Activated naive CD8-positive, alpha-beta T cell (primary cell): ENCODE measurements around the gene GMDS.

Experiments used
- H3K27ac Mint-ChIP-seq: one replicate; pipeline ENCODE4 v1.8.0; 2021; ENCODE audit warnings: mixed read lengths
- H3K27me3 Mint-ChIP-seq: one replicate; pipeline ENCODE4 v1.8.0; 2021; ENCODE audit warnings: mixed read lengths
- H3K36me3 Mint-ChIP-seq: one replicate; pipeline ENCODE4 v1.8.0; 2021; ENCODE audit warnings: mixed read lengths
- H3K4me1 Mint-ChIP-seq: one replicate; pipeline ENCODE4 v1.8.0; 2021; ENCODE audit warnings: low read depth, mixed read lengths
- H3K4me3 Mint-ChIP-seq: one replicate; pipeline ENCODE4 v1.8.0; 2021; ENCODE audit warnings: mild to moderate bottlenecking, mixed read lengths
- H3K9me3 Mint-ChIP-seq: one replicate; pipeline ENCODE4 v1.8.0; 2021; ENCODE audit warnings: low read depth, mixed read lengths

The GMDS gene

GRCh38 chr6:1592852-1593251, 652.6 kb downstream of the GMDS start:
- Mint-ChIP-seq H3K9me3 (no peaks in the 10 kb centered on the region), H3K4me1 (peaks cover 7% of the 10 kb centered on the region), H3K27me3 (peaks cover 27% of the 10 kb centered on the region), H3K27ac (no peak overlapping the region), H3K4me3 (no peak overlapping the region), H3K36me3 (no peaks in the 10 kb centered on the region)

GRCh38 chr6:1591926-1592325, 653.5 kb downstream of the GMDS start:
- Mint-ChIP-seq H3K9me3 (no peaks in the 10 kb centered on the region), H3K4me3 (no peak overlapping the region), H3K4me1 (peaks cover 7% of the 10 kb centered on the region), H3K27ac (no peak overlapping the region), H3K27me3 (peaks cover 20% of the 10 kb centered on the region), H3K36me3 (no peaks in the 10 kb centered on the region)

- Mint-ChIP-seq H3K4me1 (peaks cover 5% of the 10 kb centered on the region), H3K4me3 (no peak overlapping the region), H3K36me3 (no peaks in the 10 kb centered on the region), H3K9me3 (no peaks in the 10 kb centered on the region), H3K27ac (no peak overlapping the region), H3K27me3 (peaks cover 16% of the 10 kb centered on the region)
Observed at GRCh38 chr6:1591243-1591642, 654.2 kb downstream of the GMDS start.

GRCh38 chr6:1590580-1590979, 654.8 kb downstream of the GMDS start:
- peaks cover 14% of the 10 kb centered on the region for H3K27me3 Mint-ChIP-seq
- no peak overlapping the region for H3K27ac Mint-ChIP-seq
- no peak overlapping the region for H3K4me3 Mint-ChIP-seq
- H3K9me3 Mint-ChIP-seq = no peaks in the 10 kb centered on the region
- H3K4me1 Mint-ChIP-seq = peaks cover 3% of the 10 kb centered on the region
- no peaks in the 10 kb centered on the region for H3K36me3 Mint-ChIP-seq

GRCh38 chr6:1589208-1589607, 656.2 kb downstream of the GMDS start:
- Mint-ChIP-seq H3K4me1 (no peaks in the 10 kb centered on the region), H3K36me3 (no peaks in the 10 kb centered on the region), H3K27me3 (peaks cover 10% of the 10 kb centered on the region), H3K4me3 (no peak overlapping the region), H3K9me3 (no peaks in the 10 kb centered on the region), H3K27ac (no peak overlapping the region)

- H3K4me3 Mint-ChIP-seq = no peak overlapping the region
- H3K9me3 Mint-ChIP-seq = no peaks in the 10 kb centered on the region
- H3K4me1 Mint-ChIP-seq = no peaks in the 10 kb centered on the region
- H3K36me3 Mint-ChIP-seq = no peaks in the 10 kb centered on the region
- no peak overlapping the region for H3K27ac Mint-ChIP-seq
- H3K27me3 Mint-ChIP-seq = peaks cover 10% of the 10 kb centered on the region
Observed at GRCh38 chr6:1587977-1588376, 657.4 kb downstream of the GMDS start.

GRCh38 chr6:1587546-1587945, 657.9 kb downstream of the GMDS start:
- Mint-ChIP-seq H3K9me3 (no peaks in the 10 kb centered on the region), H3K4me3 (no peak overlapping the region), H3K27ac (no peak overlapping the region), H3K36me3 (no peaks in the 10 kb centered on the region), H3K27me3 (peaks cover 9% of the 10 kb centered on the region), H3K4me1 (no peaks in the 10 kb centered on the region)

GRCh38 chr6:1586861-1587450, 658.4 kb downstream of the GMDS start:
- Mint-ChIP-seq H3K27ac (no peak overlapping the region), H3K36me3 (no peaks in the 10 kb centered on the region), H3K9me3 (no peaks in the 10 kb centered on the region), H3K27me3 (peaks cover 7% of the 10 kb centered on the region), H3K4me3 (no peak overlapping the region), H3K4me1 (no peaks in the 10 kb centered on the region)

GRCh38 chr6:1586256-1586655, 659.1 kb downstream of the GMDS start:
- peaks cover 7% of the 10 kb centered on the region for H3K27me3 Mint-ChIP-seq
- no peaks in the 10 kb centered on the region for H3K9me3 Mint-ChIP-seq
- no peaks in the 10 kb centered on the region for H3K36me3 Mint-ChIP-seq
- H3K4me3 Mint-ChIP-seq = no peak overlapping the region
- H3K4me1 Mint-ChIP-seq = no peaks in the 10 kb centered on the region
- no peak overlapping the region for H3K27ac Mint-ChIP-seq

- no peaks in the 10 kb centered on the region for H3K9me3 Mint-ChIP-seq
- peaks cover 7% of the 10 kb centered on the region for H3K27me3 Mint-ChIP-seq
- no peaks in the 10 kb centered on the region for H3K4me1 Mint-ChIP-seq
- H3K36me3 Mint-ChIP-seq = no peaks in the 10 kb centered on the region
- H3K4me3 Mint-ChIP-seq = no peak overlapping the region
- no peak overlapping the region for H3K27ac Mint-ChIP-seq
Observed at GRCh38 chr6:1585669-1586049, 659.7 kb downstream of the GMDS start.

GRCh38 chr6:1584996-1585668, 660.3 kb downstream of the GMDS start:
- Mint-ChIP-seq H3K27me3 (peaks cover 6% of the 10 kb centered on the region), H3K4me3 (no peak overlapping the region), H3K36me3 (no peaks in the 10 kb centered on the region), H3K9me3 (no peaks in the 10 kb centered on the region), H3K4me1 (no peaks in the 10 kb centered on the region), H3K27ac (no peak overlapping the region)

GRCh38 chr6:1584146-1584545, 661.3 kb downstream of the GMDS start:
- Mint-ChIP-seq H3K9me3 (no peaks in the 10 kb centered on the region), H3K36me3 (no peaks in the 10 kb centered on the region), H3K4me1 (no peaks in the 10 kb centered on the region), H3K4me3 (no peak overlapping the region), H3K27me3 (peaks cover 2% of the 10 kb centered on the region), H3K27ac (no peak overlapping the region)

GRCh38 chr6:1581120-1581991, 664.0 kb downstream of the GMDS start:
- H3K27me3 Mint-ChIP-seq = no peaks in the 10 kb centered on the region
- H3K36me3 Mint-ChIP-seq = no peaks in the 10 kb centered on the region
- H3K4me1 Mint-ChIP-seq = no peaks in the 10 kb centered on the region
- no peaks in the 10 kb centered on the region for H3K9me3 Mint-ChIP-seq
- no peak overlapping the region for H3K27ac Mint-ChIP-seq
- H3K4me3 Mint-ChIP-seq = no peak overlapping the region

GRCh38 chr6:1580585-1580984, 664.8 kb downstream of the GMDS start:
- H3K4me3 Mint-ChIP-seq = no peak overlapping the region
- H3K36me3 Mint-ChIP-seq = no peaks in the 10 kb centered on the region
- H3K27ac Mint-ChIP-seq = no peak overlapping the region
- H3K4me1 Mint-ChIP-seq = no peaks in the 10 kb centered on the region
- H3K9me3 Mint-ChIP-seq = no peaks in the 10 kb centered on the region
- H3K27me3 Mint-ChIP-seq = no peaks in the 10 kb centered on the region

- H3K4me1 Mint-ChIP-seq = no peaks in the 10 kb centered on the region
- H3K27me3 Mint-ChIP-seq = no peaks in the 10 kb centered on the region
- no peak overlapping the region for H3K27ac Mint-ChIP-seq
- H3K36me3 Mint-ChIP-seq = no peaks in the 10 kb centered on the region
- H3K9me3 Mint-ChIP-seq = no peaks in the 10 kb centered on the region
- H3K4me3 Mint-ChIP-seq = no peak overlapping the region
Observed at GRCh38 chr6:1580109-1580508, 665.3 kb downstream of the GMDS start.
